ENCODE measurements around the gene TCF12. TPM values are rescaled to one million over a fixed set of nuclear protein-coding genes. Genes with fewer than 3 reads are reported as not detected.

Gene TCF12
- polyA plus RNA-seq, 1 donor (not counting 4 experiments of a cell fraction or from before 2014, with no cell fraction given) = 48.3 TPM

DNA sequence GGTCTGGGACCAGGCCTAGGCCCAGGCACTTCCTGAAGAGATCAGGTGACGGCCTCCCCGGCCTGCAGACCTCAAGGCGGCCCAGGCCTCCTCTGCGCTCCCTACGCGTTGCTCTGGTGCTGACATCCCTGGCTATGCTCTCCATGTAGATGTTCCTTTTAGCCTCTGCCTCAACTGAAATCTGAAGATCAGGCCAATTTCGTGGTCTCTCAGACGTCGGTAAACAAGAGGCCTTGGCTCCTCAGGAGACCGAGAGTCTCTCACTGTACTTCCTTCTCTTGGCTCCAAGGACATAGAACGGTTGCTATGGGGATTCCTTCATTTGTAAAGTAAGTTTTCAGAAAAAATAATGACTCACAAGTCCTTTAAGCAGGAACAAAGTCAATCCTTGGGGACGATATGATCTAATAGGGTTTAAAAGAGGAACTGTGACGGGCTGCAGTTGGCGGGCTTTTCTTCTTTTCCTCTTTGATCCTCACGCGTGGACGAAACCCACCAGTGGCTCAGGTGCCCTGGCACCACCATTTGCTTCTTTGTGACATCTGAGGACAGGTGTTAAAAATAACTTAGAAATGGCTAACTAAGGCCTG lies 402.3 kb downstream of the TCF12 start:
- TF ChIP-seq EZH2 (IDR thresholded peaks at IDR 0.05; ENCODE audit: low read length) = no peak
- TF ChIP-seq, protein P1, sequence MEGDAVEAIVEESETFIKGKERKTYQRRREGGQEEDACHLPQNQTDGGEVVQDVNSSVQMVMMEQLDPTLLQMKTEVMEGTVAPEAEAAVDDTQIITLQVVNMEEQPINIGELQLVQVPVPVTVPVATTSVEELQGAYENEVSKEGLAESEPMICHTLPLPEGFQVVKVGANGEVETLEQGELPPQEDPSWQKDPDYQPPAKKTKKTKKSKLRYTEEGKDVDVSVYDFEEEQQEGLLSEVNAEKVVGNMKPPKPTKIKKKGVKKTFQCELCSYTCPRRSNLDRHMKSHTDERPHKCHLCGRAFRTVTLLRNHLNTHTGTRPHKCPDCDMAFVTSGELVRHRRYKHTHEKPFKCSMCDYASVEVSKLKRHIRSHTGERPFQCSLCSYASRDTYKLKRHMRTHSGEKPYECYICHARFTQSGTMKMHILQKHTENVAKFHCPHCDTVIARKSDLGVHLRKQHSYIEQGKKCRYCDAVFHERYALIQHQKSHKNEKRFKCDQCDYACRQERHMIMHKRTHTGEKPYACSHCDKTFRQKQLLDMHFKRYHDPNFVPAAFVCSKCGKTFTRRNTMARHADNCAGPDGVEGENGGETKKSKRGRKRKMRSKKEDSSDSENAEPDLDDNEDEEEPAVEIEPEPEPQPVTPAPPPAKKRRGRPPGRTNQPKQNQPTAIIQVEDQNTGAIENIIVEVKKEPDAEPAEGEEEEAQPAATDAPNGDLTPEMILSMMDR (optimal IDR thresholded peaks at IDR 0.05 in 1 of 3, IDR thresholded peaks at IDR 0.05 in 1 of 3, conservative IDR thresholded peaks at IDR 0.05 in 1 of 3; ENCODE audit: extremely low read depth in 1 of 3, insufficient read depth in 2 of 3, low read length in 3 of 3) = no peak
- no peaks in the 10 kb centered on the region for H4K20me1 ChIP-seq (ENCODE audit: control insufficient read depth, extremely low read depth, insufficient read depth, low read length)
- H2AFZ ChIP-seq (ENCODE audit: control insufficient read depth, low read length) = no peak overlapping the region
- FAIRE-seq (no peak), DNase-seq (ENCODE audit: low read depth, low spot score) (no peak)
- no peaks in the 10 kb centered on the region for H3K9me3 ChIP-seq (ENCODE audit: control insufficient read depth, low read depth, low read length)
- dilution Hi-C loops (cut with MboI; ENCODE audit: extremely low pct_ligation_motif_present, low sequenced_read_pairs) = no loop called here
- peaks cover 6% of the 10 kb centered on the region for H3K4me1 ChIP-seq (ENCODE audit: control insufficient read depth, extremely low read depth, insufficient read depth, low read length)
- H3K79me2 ChIP-seq (ENCODE audit: control insufficient read depth, insufficient read depth, low read length) = no peaks in the 10 kb centered on the region
- H3K4me3 ChIP-seq (ENCODE audit: control insufficient read depth in 2 of 3, extremely low read depth in 1 of 3, insufficient read depth in 2 of 3, low read depth in 1 of 3, low read length in 3 of 3) = no peak overlapping the region
- H3K9me1 ChIP-seq (ENCODE audit: control insufficient read depth, extremely low read depth, insufficient read depth, low read length) = no peaks in the 10 kb centered on the region
- no peaks in the 10 kb centered on the region for H3K36me3 ChIP-seq (ENCODE audit: control insufficient read depth in 2 of 2, extremely low read depth in 1 of 2, insufficient read depth in 2 of 2, low read length in 2 of 2)
- no peaks in the 10 kb centered on the region for H3K27me3 ChIP-seq (ENCODE audit: control insufficient read depth, extremely low read depth, insufficient read depth, low read length)
- no peak overlapping the region for H3K9ac ChIP-seq (ENCODE audit: control insufficient read depth, extremely low read depth, insufficient read depth, low read length)
- no peak overlapping the region for H3K27ac ChIP-seq (ENCODE audit: control insufficient read depth, insufficient read depth, low read length)
- no peak overlapping the region for H3K4me2 ChIP-seq (ENCODE audit: control insufficient read depth, extremely low read depth, insufficient read depth, low read depth, low read length)

DNA sequence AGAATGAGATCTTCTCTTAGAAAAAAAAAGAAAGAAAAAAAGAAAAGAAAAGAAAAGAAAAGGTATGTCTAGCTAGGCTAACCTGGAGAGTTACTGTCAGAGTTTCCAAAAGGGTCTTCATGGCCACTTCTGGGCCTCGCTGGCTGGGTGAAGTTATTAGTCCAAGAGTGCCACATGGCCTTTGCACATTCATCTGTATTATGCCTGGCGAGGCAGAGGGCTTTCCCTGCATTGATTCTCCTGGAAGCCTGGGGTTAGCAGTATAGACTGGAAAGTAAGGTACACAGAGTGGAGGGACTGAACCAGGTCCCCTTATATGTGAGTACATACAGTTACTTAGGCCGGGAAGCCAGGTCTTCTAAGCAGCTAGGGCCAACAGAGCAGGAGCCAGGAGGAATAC lies 403.0 kb downstream of the TCF12 start:
- Histone ChIP-seq H3K27ac (ENCODE audit: control insufficient read depth, insufficient read depth, low read length) (no peak overlapping the region), H3K27me3 (ENCODE audit: control insufficient read depth, extremely low read depth, insufficient read depth, low read length) (no peaks in the 10 kb centered on the region), H3K4me1 (ENCODE audit: control insufficient read depth, extremely low read depth, insufficient read depth, low read length) (peaks cover 6% of the 10 kb centered on the region), H3K9ac (ENCODE audit: control insufficient read depth, extremely low read depth, insufficient read depth, low read length) (no peak overlapping the region), H3K36me3 (ENCODE audit: control insufficient read depth in 2 of 2, extremely low read depth in 1 of 2, insufficient read depth in 2 of 2, low read length in 2 of 2) (no peaks in the 10 kb centered on the region), H3K9me3 (ENCODE audit: control insufficient read depth, low read depth, low read length) (no peaks in the 10 kb centered on the region), H3K79me2 (ENCODE audit: control insufficient read depth, insufficient read depth, low read length) (no peaks in the 10 kb centered on the region), H4K20me1 (ENCODE audit: control insufficient read depth, extremely low read depth, insufficient read depth, low read length) (no peaks in the 10 kb centered on the region), H3K4me2 (ENCODE audit: control insufficient read depth, extremely low read depth, insufficient read depth, low read depth, low read length) (no peak overlapping the region), H2AFZ (ENCODE audit: control insufficient read depth, low read length) (no peak overlapping the region), H3K9me1 (ENCODE audit: control insufficient read depth, extremely low read depth, insufficient read depth, low read length) (no peaks in the 10 kb centered on the region), H3K4me3 (ENCODE audit: control insufficient read depth in 2 of 3, extremely low read depth in 1 of 3, insufficient read depth in 2 of 3, low read depth in 1 of 3, low read length in 3 of 3) (no peak overlapping the region)
- no peak for DNase-seq (ENCODE audit: low read depth, low spot score)
- TF ChIP-seq, protein P1 (optimal IDR thresholded peaks at IDR 0.05 in 1 of 3, IDR thresholded peaks at IDR 0.05 in 1 of 3, conservative IDR thresholded peaks at IDR 0.05 in 1 of 3; ENCODE audit: extremely low read depth in 1 of 3, insufficient read depth in 2 of 3, low read length in 3 of 3) = no peak
- TF ChIP-seq EZH2 (IDR thresholded peaks at IDR 0.05; ENCODE audit: low read length) = no peak
- FAIRE-seq = no peak
- dilution Hi-C loops (cut with MboI; ENCODE audit: extremely low pct_ligation_motif_present, low sequenced_read_pairs) = no loop called here

All from keratinocyte (primary cell).